ENCODE data around the gene RPN2. TPM values are rescaled to one million over a fixed set of nuclear protein-coding genes. Genes with fewer than 3 reads are reported as not detected.

Gene RPN2
- total and polyA plus RNA-seq, 2 of the 13 experiments (the other 11 are each of a cell fraction or from before 2014, with no cell fraction given), result 587 to 1,818 TPM

GRCh38 chr20:37285664-37286374 is 106.7 kb downstream of the RPN2 start (continued):
- TF ChIP-seq REPIN1 (CRISPR knock-in tag; IDR thresholded peaks at IDR 0.05; ENCODE audit: borderline replicate concordance, low read depth), result peak; percentile 76; the same call in 1 of the 2 replicates
- TF ChIP-seq ZNF296 (CRISPR knock-in tag; conservative IDR thresholded peaks at IDR 0.05), result no peak
- TF ChIP-seq TCF12 (IDR thresholded peaks at IDR 0.05), result no peak
- no peak for TF ChIP-seq TCF12 (CRISPR knock-in tag; IDR thresholded peaks at IDR 0.05)
- TF ChIP-seq ZNF839 (CRISPR knock-in tag; IDR thresholded peaks at IDR 0.05; ENCODE audit: borderline replicate concordance), result no peak
- peak; percentile 69; the same call in 1 of the 2 replicates for TF ChIP-seq ZC3H13 (CRISPR knock-in tag; IDR thresholded peaks at IDR 0.05)
- TF ChIP-seq RXRA (CRISPR knock-in tag; IDR thresholded peaks at IDR 0.05), result peak; percentile 93; the same call in 1 of the 2 replicates
- TF ChIP-seq CHD4 (IDR thresholded peaks at IDR 0.05; ENCODE audit: borderline replicate concordance, low read length), result no peak; the same call in 1 of the 2 replicates
- no peak for TF ChIP-seq HCFC1 (IDR thresholded peaks at IDR 0.05; ENCODE audit: low read depth, low read length)
- no peak for TF ChIP-seq KAT7 (CRISPR knock-in tag; IDR thresholded peaks at IDR 0.05; ENCODE audit: borderline replicate concordance)
- TF ChIP-seq ZFP36L1 (CRISPR knock-in tag; IDR thresholded peaks at IDR 0.05), result peak; percentile 83
- 0 out of 2 replicates have a peak, but pooled peaks have one; percentile 21 for TF ChIP-seq ZNF605 (CRISPR knock-in tag; IDR thresholded peaks at IDR 0.05)
- no peak for TF ChIP-seq ZNF562 (CRISPR knock-in tag; IDR thresholded peaks at IDR 0.05; ENCODE audit: borderline replicate concordance)
- peak; percentile 70; the same call in 1 of the 2 replicates for TF ChIP-seq YEATS4 (CRISPR knock-in tag; IDR thresholded peaks at IDR 0.05; ENCODE audit: borderline replicate concordance)
- TF ChIP-seq ZNF557 (CRISPR knock-in tag; IDR thresholded peaks at IDR 0.05), result peak; percentile 80; the same call in 1 of the 2 replicates
- TF ChIP-seq SIN3A (IDR thresholded peaks at IDR 0.05; ENCODE audit: borderline replicate concordance, low read depth, low read length), result peak; percentile 94
- TF ChIP-seq ZNF343 (CRISPR knock-in tag; IDR thresholded peaks at IDR 0.05), result no peak
- peak; percentile 43; the same call in 1 of the 2 replicates for TF ChIP-seq ZBTB2 (CRISPR knock-in tag; IDR thresholded peaks at IDR 0.05; ENCODE audit: low read depth)
- no peak for TF ChIP-seq AGO2 (optimal IDR thresholded peaks at IDR 0.05; ENCODE audit: low read depth, low read length)
- TF ChIP-seq PTBP1 (IDR thresholded peaks at IDR 0.05; ENCODE audit: low read depth, low read length, poor library complexity, severe bottlenecking), result no peak
- TF ChIP-seq ZFP62 (CRISPR knock-in tag; IDR thresholded peaks at IDR 0.05), result no peak
- TF ChIP-seq USF2 (IDR thresholded peaks at IDR 0.05; ENCODE audit: low read depth, low read length), result no peak
- no peak; the same call in 1 of the 2 replicates for TF ChIP-seq USF2 (CRISPR knock-in tag; IDR thresholded peaks at IDR 0.05; ENCODE audit: borderline replicate concordance)
- TF ChIP-seq SALL1 (CRISPR knock-in tag; IDR thresholded peaks at IDR 0.05), result peak; percentile 96
- TF ChIP-seq MTF2 (CRISPR knock-in tag; IDR thresholded peaks at IDR 0.05; ENCODE audit: borderline replicate concordance), result no peak
- TF ChIP-seq LBX2 (CRISPR knock-in tag; IDR thresholded peaks at IDR 0.05; ENCODE audit: borderline replicate concordance), result no peak; the same call in 1 of the 2 replicates
- no peak for TF ChIP-seq DR1 (CRISPR knock-in tag; IDR thresholded peaks at IDR 0.05)
- TF ChIP-seq ZNF282 (IDR thresholded peaks at IDR 0.05; ENCODE audit: partially characterized antibody), result no peak

Data from HepG2 (cell line).